B cell (primary cell): ENCODE results near the gene PELI2. TPM values are rescaled to one million over a fixed set of nuclear protein-coding genes. Genes with fewer than 3 reads are reported as not detected.

Experiments used
- ATAC-seq: fragments of 200-7000 bp; cut with Tn5 transposase; one replicate; pipeline ENCODE4 v1.10.0; 2021; ENCODE audit warnings: low read depth, mild to moderate bottlenecking, moderate number of reproducible peaks, moderate library complexity
- CTCF ChIA-PET: fragments of 350-600 bp; sonication (Branson Sonifier 250); formaldehyde crosslinking; loops from one replicate; lab custom pipeline; 2021; ENCODE audit warnings: antibody characterized with exemption, inconsistent platforms; lab: Charles Lee
- POLR2A ChIA-PET: fragments of 350-600 bp; sonication (Branson Sonifier 250); formaldehyde crosslinking; loops from one replicate; lab custom pipeline; 2021; ENCODE audit warnings: antibody characterized with exemption; lab: Charles Lee
- DNase-seq: peaks from one replicate; pipeline ENCODE4 v3.0.0; 2013
- H2AFZ ChIP-seq: 2 replicates; pipeline ENCODE4 v1.6.1; 2012; ENCODE audit warnings: mild to moderate bottlenecking, low read depth, low read length; ENCODE audit not compliant: insufficient read depth, poor library complexity, severe bottlenecking
- H3K27ac ChIP-seq, 2 donors: 1 replicate in 1 of 2; 2 replicates in 1 of 2; pipeline ENCODE4 v1.5.1; 2012 to 2013; ENCODE audit warnings: low read length in 2 of 2, mild to moderate bottlenecking in 2 of 2, moderate library complexity in 1 of 2
- H3K27me3 ChIP-seq, 4 experiments: fragments of 200-600 bp in 1 of 4; sonication (generic) in 1 of 4; replicated peaks in 1 of 4; 1 replicate in 2 of 4; 2 replicates in 2 of 4; pipeline versions ENCODE4 v1.6.1 to v1.7.0; 2013 to 2016; ENCODE audit warnings: low read length in 3 of 4, mild to moderate bottlenecking in 2 of 4, mixed read lengths in 1 of 4, moderate library complexity in 1 of 4; ENCODE audit not compliant: insufficient read depth in 4 of 4, control insufficient read depth in 3 of 4; ENCODE audit errors: control extremely low read depth in 1 of 4
- H3K36me3 ChIP-seq, 2 experiments: replicated peaks in 1 of 2; 1 replicate in 1 of 2; 2 replicates in 1 of 2; pipeline versions ENCODE4 v1.6.1 to v1.7.1; 2013; ENCODE audit warnings: low read length in 1 of 2; ENCODE audit not compliant: insufficient read depth in 2 of 2, control insufficient read depth in 1 of 2; ENCODE audit errors: control extremely low read depth in 1 of 2, extremely low read depth in 1 of 2
- H3K4me1 ChIP-seq, 2 donors: fragments of 200-600 bp in 1 of 2; sonication (generic) in 1 of 2; 1 replicate in 1 of 2; 2 replicates in 1 of 2; pipeline versions ENCODE4 v1.5.1 to v1.6.1; 2013 to 2017; ENCODE audit warnings: low read length in 2 of 2; ENCODE audit not compliant: control insufficient read depth in 2 of 2, insufficient read depth in 2 of 2
- H3K4me2 ChIP-seq: replicated peaks from 2 replicates; pipeline ENCODE3; 2012; ENCODE audit warnings: mild to moderate bottlenecking, low read depth, low read length; ENCODE audit not compliant: poor library complexity, severe bottlenecking
- H3K4me3 ChIP-seq, 5 experiments: fragments of 200-600 bp in 1 of 5; sonication (generic) in 1 of 5; 1 replicate in 3 of 5; 2 replicates in 2 of 5; pipeline versions ENCODE4 v1.5.1 to v1.7.0; 2011 to 2016; ENCODE audit warnings: low read length in 4 of 5, mild to moderate bottlenecking in 4 of 5, low read depth in 2 of 5, control low read depth in 1 of 5, moderate library complexity in 1 of 5; ENCODE audit not compliant: insufficient read depth in 1 of 5; ENCODE audit errors: control extremely low read depth in 1 of 5, extremely low read depth in 1 of 5
- H3K79me2 ChIP-seq: fragments of 200-600 bp; sonication (generic); one replicate; pipeline ENCODE4 v1.6.0; 2016; ENCODE audit warnings: low read length; ENCODE audit not compliant: control insufficient read depth, insufficient read depth
- H3K9ac ChIP-seq: fragments of 200-600 bp; sonication (generic); 2 replicates; pipeline ENCODE4 v1.6.1; 2017; ENCODE audit warnings: mild to moderate bottlenecking, low read length, moderate library complexity
- H3K9me3 ChIP-seq, 3 donors: one replicate each; pipeline versions ENCODE4 v1.6.1 to v1.7.1; 2013; ENCODE audit warnings: low read length in 2 of 3; ENCODE audit not compliant: control insufficient read depth in 2 of 3, insufficient read depth in 1 of 3; ENCODE audit errors: control extremely low read depth in 1 of 3
- H4K20me1 ChIP-seq: 2 replicates; pipeline ENCODE4 v1.6.0; 2012; ENCODE audit warnings: mild to moderate bottlenecking, low read length; ENCODE audit not compliant: insufficient read depth, control insufficient read depth, poor library complexity, severe bottlenecking
- H3K27ac Mint-ChIP-seq: one replicate; pipeline ENCODE4 v1.8.0; 2021; ENCODE audit warnings: mixed read lengths
- H3K27me3 Mint-ChIP-seq: one replicate; pipeline ENCODE4 v1.8.0; 2021; ENCODE audit warnings: mixed read lengths
- H3K4me1 Mint-ChIP-seq: one replicate; pipeline ENCODE4 v1.8.0; 2021; ENCODE audit warnings: mixed read lengths
- H3K4me3 Mint-ChIP-seq: one replicate; pipeline ENCODE4 v1.8.0; 2021; ENCODE audit warnings: mixed read lengths
- H3K9me3 Mint-ChIP-seq: one replicate; pipeline ENCODE4 v1.8.0; 2022; ENCODE audit warnings: mixed read lengths; ENCODE audit not compliant: insufficient read depth
- EZH2 ChIP-seq: IDR thresholded peaks from 2 replicates; pipeline ENCODE4 v1.6.1; 2012; ENCODE audit warnings: borderline replicate concordance, low read depth, mild to moderate bottlenecking, moderate library complexity, low read length; ENCODE audit not compliant: insufficient read depth, poor library complexity, severe bottlenecking
- WGBS: methylation state at CpG from one replicate; pipeline ENCODE4 v1.1.5; 2013; ENCODE audit warnings: missing lambda C conversion rate; ENCODE audit not compliant: insufficient coverage; 5-methylcytosine and 5-hydroxymethylcytosine counted together
- intact Hi-C: fragments of 100-400 bp; cut with micrococcal nuclease; formaldehyde crosslinking; loops from one replicate; pipeline ENCODE4 v1.10.0; 2022
- polyA plus RNA-seq: library from polyadenylated mRNA; depleted of rRNA; stranded (reverse); fragments of >200 nt; gene quantifications from 2 replicates; pipeline ENCODE4 v1.2.3, GENCODE V29; 2012
- total RNA-seq, 2 donors: library from RNA; stranded (reverse); fragments of 120-200 nt in 1 of 2; gene quantifications; 1 replicate in 1 of 2; 2 replicates in 1 of 2; pipeline versions ENCODE4 v1.2.3 to v1.2.4, GENCODE V29; 2013 to 2022
- TF ChIP-seq, protein P1 (sequence below): fragments of 200-600 bp; IDR thresholded peaks from one replicate; pipeline ENCODE4 v1.8.0; 2022; ENCODE audit warnings: antibody characterized with exemption, mild to moderate bottlenecking

Gene PELI2
- total and polyA plus RNA-seq, 2 donors (not counting 1 experiment from before 2014, with no cell fraction given) = 5.7 to 13.4 TPM

- no peak overlapping the region for H2AFZ ChIP-seq
- H3K4me3 ChIP-seq = no peak overlapping the region
- H3K27ac Mint-ChIP-seq = no peak overlapping the region
- no peaks in the 10 kb centered on the region for H3K9me3 ChIP-seq
- TF ChIP-seq EZH2 = no peak
- TF ChIP-seq, protein P1, sequence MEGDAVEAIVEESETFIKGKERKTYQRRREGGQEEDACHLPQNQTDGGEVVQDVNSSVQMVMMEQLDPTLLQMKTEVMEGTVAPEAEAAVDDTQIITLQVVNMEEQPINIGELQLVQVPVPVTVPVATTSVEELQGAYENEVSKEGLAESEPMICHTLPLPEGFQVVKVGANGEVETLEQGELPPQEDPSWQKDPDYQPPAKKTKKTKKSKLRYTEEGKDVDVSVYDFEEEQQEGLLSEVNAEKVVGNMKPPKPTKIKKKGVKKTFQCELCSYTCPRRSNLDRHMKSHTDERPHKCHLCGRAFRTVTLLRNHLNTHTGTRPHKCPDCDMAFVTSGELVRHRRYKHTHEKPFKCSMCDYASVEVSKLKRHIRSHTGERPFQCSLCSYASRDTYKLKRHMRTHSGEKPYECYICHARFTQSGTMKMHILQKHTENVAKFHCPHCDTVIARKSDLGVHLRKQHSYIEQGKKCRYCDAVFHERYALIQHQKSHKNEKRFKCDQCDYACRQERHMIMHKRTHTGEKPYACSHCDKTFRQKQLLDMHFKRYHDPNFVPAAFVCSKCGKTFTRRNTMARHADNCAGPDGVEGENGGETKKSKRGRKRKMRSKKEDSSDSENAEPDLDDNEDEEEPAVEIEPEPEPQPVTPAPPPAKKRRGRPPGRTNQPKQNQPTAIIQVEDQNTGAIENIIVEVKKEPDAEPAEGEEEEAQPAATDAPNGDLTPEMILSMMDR = no peak
- no peak overlapping the region for H3K4me3 Mint-ChIP-seq
- no peak overlapping the region for H3K4me2 ChIP-seq
- intact Hi-C loops = no loop called here
- peaks cover 19% of the 10 kb centered on the region for H4K20me1 ChIP-seq
- H3K27ac ChIP-seq = no peak overlapping the region
- ATAC-seq (no peak), DNase-seq (no peak)
- CTCF ChIA-PET = no interaction called here
- peaks cover 17 to 24% of the 10 kb centered on the region in 2 donors for H3K4me1 ChIP-seq
- H3K9me3 Mint-ChIP-seq = no peaks in the 10 kb centered on the region
- no peaks in the 10 kb centered on the region for H3K36me3 ChIP-seq
- no peaks in the 10 kb centered on the region for H3K27me3 ChIP-seq
- no peak overlapping the region for H3K9ac ChIP-seq
- peaks cover 32% of the 10 kb centered on the region for H3K4me1 Mint-ChIP-seq
- H3K27me3 Mint-ChIP-seq = no peaks in the 10 kb centered on the region
- H3K79me2 ChIP-seq = peaks cover 52% of the 10 kb centered on the region
- WGBS = no CpG with 5 or more reads among the region's 1 CpG
- POLR2A ChIA-PET = no interaction called here
Observed at GRCh38 chr14:56144176-56144575, 26.0 kb downstream of the PELI2 start.

GRCh38 chr14:56145181-56145769, 27.1 kb downstream of the PELI2 start:
- no peak overlapping the region for H3K4me2 ChIP-seq
- intact Hi-C loops = no loop called here
- ATAC-seq (no peak), DNase-seq (no peak)
- H3K9me3 ChIP-seq = no peaks in the 10 kb centered on the region
- Mint-ChIP-seq H3K9me3 (no peaks in the 10 kb centered on the region), H3K27me3 (no peaks in the 10 kb centered on the region), H3K4me3 (no peak overlapping the region), H3K4me1 (peaks cover 40% of the 10 kb centered on the region), H3K27ac (no peak overlapping the region)
- H3K4me3 ChIP-seq = no peak overlapping the region
- peaks cover 26% of the 10 kb centered on the region for H4K20me1 ChIP-seq
- ChIA-PET CTCF (no interaction called here), POLR2A (no interaction called here)
- H3K36me3 ChIP-seq = no peaks in the 10 kb centered on the region
- H2AFZ ChIP-seq = no peak overlapping the region
- peaks cover 50% of the 10 kb centered on the region for H3K79me2 ChIP-seq
- H3K27ac ChIP-seq = no peak overlapping the region
- peaks cover 22 to 32% of the 10 kb centered on the region in 2 donors for H3K4me1 ChIP-seq
- WGBS = no CpG with 5 or more reads among the region's 5 CpGs
- no peaks in the 10 kb centered on the region for H3K27me3 ChIP-seq
- no peak overlapping the region for H3K9ac ChIP-seq
- no peak for TF ChIP-seq EZH2
- TF ChIP-seq, protein P1 = no peak
